ENCODE measurements around the gene EXD3.

Gene EXD3

DNA sequence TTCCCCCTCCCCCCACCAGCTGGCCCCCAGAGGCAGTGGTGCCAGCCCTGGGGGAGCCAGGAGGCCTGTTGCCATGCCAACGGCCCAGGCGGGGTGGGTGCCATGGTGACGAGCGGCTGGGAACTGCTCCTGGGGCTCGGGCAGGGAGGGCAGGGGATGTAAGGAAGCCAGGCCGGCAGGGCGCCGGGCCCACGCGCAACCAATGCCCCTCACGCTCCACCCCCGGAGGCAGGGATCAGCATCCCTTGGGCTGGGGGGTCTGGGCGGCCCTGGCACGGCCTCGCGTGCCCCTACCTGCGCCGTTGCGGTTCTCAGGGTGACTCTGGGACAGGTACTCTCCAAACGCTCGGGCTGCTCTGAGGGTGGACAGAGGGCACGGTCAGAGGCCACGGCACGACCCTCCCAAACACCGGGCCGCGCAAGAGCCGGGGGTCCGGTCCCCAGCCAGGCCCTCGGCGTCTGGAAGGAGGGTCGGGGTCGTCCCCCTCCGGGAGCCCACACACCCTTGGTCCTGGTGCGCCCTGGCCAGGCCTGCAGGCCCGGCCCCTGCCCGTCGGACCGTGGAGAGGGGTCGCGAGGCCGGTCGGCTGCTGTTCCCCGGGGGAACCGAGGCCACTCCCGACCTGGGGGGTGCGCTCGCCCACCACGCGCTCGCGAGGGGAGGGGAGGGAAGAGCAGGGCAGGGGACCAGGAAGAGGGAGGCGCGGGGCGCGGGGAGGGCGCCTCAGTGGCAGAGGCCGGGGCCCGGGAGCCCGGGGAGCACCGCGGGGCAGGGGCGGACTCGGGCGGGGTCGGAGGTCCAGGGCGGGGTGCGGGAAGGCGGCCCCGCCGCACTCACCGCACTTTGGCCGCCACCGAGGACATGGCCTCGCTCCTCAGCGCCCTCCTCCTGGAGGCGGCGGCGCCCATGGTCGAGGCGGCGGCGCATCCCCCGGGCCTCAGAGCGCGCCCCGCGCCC lies 35.5 kb upstream of the EXD3 start:
- DNase-seq = peak; percentile 30

- peak; percentile 10 for DNase-seq
These were observed 34.6 kb upstream of the EXD3 start for GRCh38 chr9:137457406-137458193.

- DNase-seq = no peak
These were observed 34.0 kb upstream of the EXD3 start for GRCh38 chr9:137456864-137457405.

DNA sequence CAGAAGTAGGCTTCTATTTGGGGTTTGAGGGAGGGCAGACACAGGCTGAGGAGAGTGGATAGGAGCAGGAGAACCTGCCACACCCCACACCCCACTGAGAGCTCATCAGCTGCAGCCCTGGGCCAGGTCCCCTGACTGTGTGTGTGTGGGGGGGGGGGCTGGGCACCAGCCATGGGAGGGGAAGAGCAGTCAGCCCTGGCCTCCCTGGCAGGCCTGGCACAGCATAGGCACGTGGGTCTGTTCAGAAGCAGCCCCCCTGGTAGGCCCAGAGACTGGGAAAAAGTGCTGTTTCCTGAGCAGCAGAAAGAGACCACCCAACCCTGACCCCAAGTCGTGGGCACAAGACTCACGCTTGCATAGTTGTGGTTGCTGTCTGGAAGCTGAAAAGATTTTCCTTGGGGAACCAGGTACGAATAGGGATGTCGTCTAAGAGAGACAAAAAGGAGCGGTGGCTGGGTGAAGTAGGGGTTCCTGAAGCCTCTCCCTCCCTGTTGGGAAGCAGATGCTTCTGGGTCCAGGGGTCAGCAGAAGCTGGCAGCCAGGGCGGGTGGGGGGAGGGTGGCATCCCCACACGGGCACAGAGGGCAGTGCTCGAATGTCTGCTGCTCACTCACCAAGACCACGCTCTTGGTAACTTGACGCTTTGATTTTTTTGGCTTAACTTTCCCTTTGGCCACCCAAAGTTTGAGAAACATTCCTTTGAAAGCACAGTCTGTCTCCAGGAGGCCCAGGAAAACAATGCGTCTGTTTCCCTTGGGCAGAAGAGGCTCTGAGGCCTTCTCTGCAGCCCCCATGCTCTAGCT lies 33.3 kb upstream of the EXD3 start:
- no peak for DNase-seq

DNA sequence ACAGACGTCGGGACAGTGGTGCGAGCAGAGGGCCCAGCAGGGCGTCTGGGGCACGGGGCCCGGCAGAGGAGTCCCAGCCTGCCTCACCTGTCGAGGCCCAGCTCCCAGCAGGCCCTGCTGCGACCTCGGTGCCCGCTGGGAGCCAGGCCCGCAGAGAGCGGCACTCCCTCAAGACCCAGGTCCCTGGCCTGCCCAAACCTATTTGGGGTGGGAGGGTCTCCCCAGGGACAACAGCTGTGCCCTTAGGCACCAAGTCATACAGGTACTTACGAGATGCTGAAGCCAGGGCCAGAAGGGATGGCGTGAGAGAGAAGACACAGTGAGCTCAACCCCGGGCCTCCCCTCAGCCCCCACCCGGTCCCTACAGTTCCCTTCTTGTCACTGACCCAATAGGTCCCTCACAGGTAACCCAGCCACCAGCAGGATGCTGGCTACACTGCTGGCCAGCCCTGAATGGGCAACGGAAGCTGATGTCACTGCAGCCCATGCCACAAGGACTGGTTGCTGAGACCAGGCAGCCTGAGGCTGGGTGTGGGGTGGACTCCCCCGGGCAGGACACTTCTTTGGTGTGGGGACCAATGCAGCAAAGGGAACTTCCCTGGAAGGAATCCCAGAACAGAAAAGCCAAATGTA lies 32.5 kb upstream of the EXD3 start:
- no peak for DNase-seq

DNA sequence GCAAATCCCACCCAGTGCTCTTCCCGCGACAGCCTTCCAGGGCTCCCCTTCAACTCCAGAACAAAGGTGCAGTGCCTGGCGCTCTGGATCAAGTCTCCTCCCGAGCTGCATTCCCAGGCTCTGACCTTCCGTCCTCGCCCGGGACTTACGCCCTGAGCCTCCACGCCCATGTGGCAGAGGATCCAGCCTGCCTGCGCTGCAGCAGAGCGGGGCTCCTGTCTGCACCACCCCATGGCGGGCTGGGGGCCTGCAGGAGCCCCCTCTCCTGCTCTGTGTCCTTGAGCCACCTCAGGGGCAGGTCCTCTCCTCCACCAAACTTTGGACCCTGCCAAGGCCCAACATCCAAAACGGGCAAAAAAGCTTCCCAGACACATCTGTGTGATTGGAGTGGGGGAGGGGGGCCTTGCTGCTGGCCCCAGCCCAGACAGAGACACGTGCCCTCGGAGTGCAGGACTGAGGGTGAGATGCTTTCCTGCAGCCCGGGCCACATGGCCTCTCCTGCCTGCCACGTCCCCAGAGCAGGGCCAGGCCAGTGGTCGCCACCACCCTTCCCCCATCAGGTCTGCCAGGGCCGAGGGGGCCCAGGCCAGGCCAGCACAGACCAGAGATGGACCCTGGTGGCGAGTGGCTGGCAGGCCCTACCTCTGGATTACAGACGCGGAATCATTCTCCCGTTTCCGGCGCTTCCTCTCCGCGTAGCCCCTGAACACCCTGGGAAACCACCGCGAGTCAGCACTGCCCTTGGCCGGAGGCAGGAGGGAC lies 31.8 kb upstream of the EXD3 start:
- DNase-seq = peak; percentile 13

DNA sequence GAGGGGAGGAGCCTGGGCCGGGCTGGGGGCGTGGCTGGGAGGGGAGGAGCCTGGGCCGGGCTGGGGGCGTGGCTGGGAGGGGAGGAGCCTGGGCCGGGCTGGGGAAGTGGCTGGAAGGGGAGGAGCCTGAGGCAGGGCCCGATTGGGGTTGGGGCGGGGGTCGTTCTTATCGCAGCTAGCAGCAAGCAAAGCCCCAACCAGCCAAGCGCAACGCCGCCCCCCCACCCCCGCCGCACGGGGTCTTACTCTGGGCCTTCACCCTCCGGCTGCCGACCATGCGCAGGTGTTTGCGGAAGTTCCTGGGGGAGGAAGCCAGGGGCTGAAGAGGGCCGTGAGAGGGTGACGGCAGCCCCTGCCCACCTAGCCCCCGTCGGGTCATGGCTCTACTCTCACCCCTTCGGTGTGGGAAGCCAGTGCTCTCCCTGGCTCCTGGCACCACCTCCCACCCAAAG lies 31.2 kb upstream of the EXD3 start:
- DNase-seq = peak; percentile 41

DNA sequence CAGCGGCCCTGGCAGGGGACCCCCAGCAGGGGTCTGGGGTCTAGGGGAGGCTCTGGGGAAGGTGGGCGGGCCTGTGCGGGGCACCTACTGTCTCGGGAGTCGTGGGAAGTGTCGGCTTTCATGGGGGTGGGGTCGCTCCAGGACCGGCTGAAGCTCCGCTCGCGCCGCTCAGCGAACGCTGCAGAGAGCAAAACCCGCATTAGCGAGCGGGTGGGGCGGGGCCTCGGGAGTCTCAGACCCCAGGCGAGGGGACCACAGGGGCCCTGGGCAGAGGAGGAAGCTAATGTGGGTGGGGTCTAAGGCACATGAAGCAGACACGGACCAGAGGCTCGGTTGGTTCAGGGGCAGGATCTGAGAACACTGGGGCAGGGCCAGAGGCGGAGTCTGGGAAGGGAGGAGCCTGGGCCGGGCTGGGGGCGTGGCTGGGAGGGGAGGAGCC lies 30.7 kb upstream of the EXD3 start:
- peak; percentile 52 for DNase-seq

GRCh38 chr9:137452761-137453642 lies 30.0 kb upstream of the EXD3 start:
- peak; percentile 14 for DNase-seq

DNA sequence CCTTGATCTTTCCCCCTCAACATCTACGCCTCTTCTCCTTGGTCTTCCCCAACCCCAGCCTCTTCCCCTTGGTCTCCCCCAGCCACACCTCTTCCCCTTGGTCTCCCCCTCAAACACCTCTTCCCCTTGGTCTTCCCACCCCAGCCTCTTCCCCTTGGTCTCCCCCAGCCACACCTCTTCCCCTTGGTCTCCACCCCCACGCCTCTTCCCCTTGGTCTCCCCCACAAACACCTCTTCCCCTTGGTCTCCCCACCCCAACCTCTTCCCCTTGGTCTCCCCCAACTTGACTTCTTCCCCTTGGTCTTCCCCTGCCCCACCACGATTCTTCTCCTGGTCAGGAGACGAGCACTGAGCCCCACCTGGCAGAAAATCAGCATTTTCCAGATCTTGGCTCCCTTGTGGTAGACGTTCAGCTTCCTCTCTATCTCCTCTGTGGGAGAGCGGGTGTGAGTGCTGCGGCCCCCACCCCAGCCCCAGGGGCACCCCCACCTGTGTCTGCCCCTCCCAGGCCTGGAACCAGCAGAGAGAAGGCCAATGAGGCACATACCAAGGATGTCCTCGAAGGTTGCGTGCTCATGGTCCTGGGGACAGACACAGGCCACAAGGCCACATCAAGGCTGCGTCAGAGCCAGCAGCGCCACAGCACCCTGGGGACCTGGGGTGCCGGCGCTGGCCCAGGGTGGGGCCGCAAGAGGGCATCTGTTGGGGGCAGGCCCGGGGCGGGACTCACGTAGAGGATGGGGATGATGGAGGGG lies 29.2 kb upstream of the EXD3 start:
- DNase-seq = no peak

DNA sequence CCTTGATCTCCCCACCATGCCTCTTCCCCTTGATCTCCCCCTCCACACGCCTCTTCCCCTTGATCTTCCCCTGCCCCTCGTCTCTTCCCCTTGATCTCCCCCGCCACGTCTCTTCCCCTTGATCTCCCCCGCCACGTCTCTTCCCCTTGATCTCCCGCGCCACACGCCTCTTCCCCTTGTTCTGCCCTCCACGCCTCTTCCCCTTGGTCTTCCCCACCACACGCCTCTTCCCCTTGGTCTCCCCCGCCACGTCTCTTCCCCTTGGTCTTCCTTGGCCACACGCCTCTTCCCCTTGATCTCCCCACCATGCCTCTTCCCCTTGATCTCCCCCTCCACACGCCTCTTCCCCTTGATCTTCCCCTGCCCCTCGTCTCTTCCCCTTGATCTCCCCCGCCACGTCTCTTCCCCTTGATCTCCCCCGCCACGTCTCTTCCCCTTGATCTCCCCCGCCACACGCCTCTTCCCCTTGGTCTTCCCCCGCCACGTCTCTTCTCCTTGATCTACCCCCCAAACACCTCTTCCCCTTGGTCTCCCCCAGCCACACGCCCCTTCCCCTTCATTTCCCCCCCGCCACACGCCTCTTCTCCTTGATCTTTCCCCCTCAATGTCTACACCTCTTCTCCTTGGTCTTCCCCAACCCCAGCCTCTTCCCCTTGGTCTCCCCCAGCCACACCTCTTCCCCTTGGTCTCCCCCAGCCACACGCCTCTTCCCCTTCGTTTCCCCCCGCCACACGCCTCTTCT lies 28.5 kb upstream of the EXD3 start:
- peak; percentile 9 for DNase-seq

GRCh38 chr9:137450539-137451222 lies 27.7 kb upstream of the EXD3 start:
- DNase-seq = peak; percentile 10

DNA sequence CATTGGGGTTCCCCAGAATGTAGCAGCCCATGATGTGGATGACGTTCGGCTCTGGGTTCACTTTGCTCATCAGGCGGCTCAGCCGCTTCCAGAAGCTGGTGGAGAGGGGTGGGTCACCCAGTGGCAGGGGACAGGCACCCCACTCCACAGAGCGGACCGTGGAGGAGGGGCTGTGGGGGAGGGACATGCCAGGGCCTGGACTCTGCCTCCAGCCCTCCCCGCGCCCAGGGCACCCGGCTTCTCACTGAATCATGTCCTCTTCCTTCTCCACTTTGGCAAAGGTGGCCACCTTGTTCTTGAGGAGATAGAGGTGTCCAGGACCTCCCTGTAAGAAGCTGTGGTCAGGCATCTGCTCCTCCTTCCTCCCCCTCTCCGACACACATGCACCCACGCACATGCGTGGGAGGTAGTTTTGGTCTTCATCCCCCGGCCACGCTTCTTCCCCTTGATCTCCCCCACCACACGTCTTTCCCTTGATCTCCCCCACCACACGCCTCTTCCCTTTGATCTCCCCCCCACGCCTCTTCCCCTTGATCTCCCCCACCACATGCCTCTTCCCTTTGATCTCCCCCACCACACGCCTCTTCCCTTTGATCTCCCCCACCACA lies 27.1 kb upstream of the EXD3 start:
- peak; percentile 37 for DNase-seq

DNA sequence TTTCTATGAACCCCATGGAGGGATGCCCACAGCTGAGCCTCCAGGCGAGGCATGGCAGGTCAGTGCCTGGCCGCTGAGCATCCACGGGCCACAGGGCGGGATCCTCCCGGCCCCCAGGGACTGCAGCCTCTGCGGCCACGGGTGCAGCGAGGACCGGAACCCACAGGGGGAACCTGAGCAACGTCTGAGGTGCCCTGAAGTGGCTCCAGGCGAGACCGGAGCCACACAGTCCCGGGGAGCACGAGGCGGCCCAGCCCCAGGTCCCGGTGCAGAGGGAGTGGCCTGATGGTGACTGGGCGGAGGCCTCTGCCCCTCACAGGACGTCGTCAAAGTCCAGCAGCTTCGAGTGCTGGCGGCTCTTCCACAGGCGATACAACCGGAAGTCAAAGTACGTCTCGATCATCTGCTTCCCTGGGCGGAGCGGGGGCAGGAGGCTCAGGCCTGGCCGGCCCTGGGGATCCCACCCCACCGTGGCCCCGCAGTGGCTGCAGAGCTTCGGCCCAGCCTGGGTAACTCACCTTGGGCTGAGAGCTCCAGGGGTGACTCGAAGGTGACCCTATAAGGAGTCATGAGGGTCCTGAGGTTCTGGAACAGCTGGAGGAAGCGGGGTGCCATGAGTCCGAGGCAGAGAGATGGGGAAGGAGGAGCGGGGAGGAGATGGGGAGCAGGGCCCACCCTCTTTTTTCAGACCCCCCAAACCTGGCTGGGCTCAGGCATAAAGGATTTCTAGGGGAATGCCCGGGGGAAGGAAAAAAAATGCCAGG lies 26.3 kb upstream of the EXD3 start:
- DNase-seq = peak; percentile 9

DNA sequence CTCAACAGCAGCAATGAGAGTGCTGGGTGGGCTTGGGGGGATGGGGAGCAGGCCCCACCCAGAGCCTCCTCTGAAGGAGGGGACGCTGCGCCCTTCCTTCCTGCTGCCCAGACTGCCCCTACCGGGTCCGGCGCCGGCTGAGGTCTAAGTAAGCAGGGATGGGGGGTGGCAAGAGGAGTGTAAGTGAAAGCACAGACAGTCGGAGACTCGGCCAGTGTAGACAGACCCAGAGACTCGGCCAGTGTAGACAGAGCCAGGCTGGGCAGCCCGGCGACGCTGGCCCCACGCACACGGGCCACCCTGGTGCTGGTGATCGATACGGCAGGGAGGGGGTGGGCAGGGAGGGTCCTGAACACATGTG lies 25.6 kb upstream of the EXD3 start:
- DNase-seq = peak; percentile 9

- no peak for DNase-seq
These were observed 25.0 kb upstream of the EXD3 start for GRCh38 chr9:137447722-137448601.

All from activated naive CD4-positive, alpha-beta T cell treated with anti-CD3 and anti-CD28 coated beads, Interleukin-2, amount 50 U/mL, for 16 hours (primary cell).